LHCN-M2 (cell line): ENCODE measurements around the gene IZUMO4. TPM values are rescaled to one million over a fixed set of nuclear protein-coding genes. Genes with fewer than 3 reads are reported as not detected.

Source experiments
- DNase-seq: peaks from one replicate; pipeline ENCODE4 v3.0.0-alpha.2; 2012; ENCODE audit warnings: low read depth
- total RNA-seq: library from RNA; depleted of rRNA; stranded (reverse); fragments of >200 nt; gene quantifications from 2 replicates; pipeline ENCODE4 v1.2.3, GENCODE V29; 2014; rRNA removed

IZUMO4 gene
- total RNA-seq, 1 experiment from 2014 or later, result 1.2 TPM

- DNase-seq, result no peak
Observed at GRCh38 chr19:2142173-2142829, 45.6 kb downstream of the IZUMO4 start.

GRCh38 chr19:2144190-2144589 lies 47.5 kb downstream of the IZUMO4 start:
- no peak for DNase-seq

GRCh38 chr19:2145831-2146241 lies 49.1 kb downstream of the IZUMO4 start:
- no peak for DNase-seq

GRCh38 chr19:2148482-2149135 lies 51.9 kb downstream of the IZUMO4 start:
- DNase-seq, result no peak

Other genes starting within 250 kb of the IZUMO4 start
- gene REXO1, start 248.4 kb upstream of the IZUMO4 start, total RNA-seq, result 8.7 and 9.0 TPM in 2 replicates
- gene KLF16, start 233.3 kb upstream of the IZUMO4 start, total RNA-seq, result 9.4 and 13.6 TPM in 2 replicates
- 118 and 132 TPM in 2 replicates for gene ABHD17A, start 211.4 kb upstream of the IZUMO4 start, total RNA-seq
- 6.0 and 7.6 TPM in 2 replicates for gene ADAT3, start 191.5 kb upstream of the IZUMO4 start, total RNA-seq
- 105 and 147 TPM in 2 replicates for gene SCAMP4, start 191.5 kb upstream of the IZUMO4 start, total RNA-seq
- gene CSNK1G2, start 155.7 kb upstream of the IZUMO4 start, total RNA-seq, result 96.0 and 103 TPM in 2 replicates
- gene BTBD2, start 81.2 kb upstream of the IZUMO4 start, total RNA-seq, result 69.4 and 76.1 TPM in 2 replicates
- 44.0 and 49.5 TPM in 2 replicates for gene MKNK2, start 45.7 kb upstream of the IZUMO4 start, total RNA-seq
- gene MOB3A, start 589 bp upstream of the IZUMO4 start, total RNA-seq, result 26.5 and 33.9 TPM in 2 replicates
- gene AP3D1, start 54.7 kb downstream of the IZUMO4 start, total RNA-seq, result 112 and 125 TPM in 2 replicates
- gene DOT1L, start 67.0 kb downstream of the IZUMO4 start, total RNA-seq, result 7.4 and 7.5 TPM in 2 replicates
- gene PLEKHJ1, start 139.4 kb downstream of the IZUMO4 start, total RNA-seq, result 92.4 and 100 TPM in 2 replicates
- gene SF3A2, start 139.9 kb downstream of the IZUMO4 start, total RNA-seq, result 31.7 and 41.6 TPM in 2 replicates
- gene AMH, start 152.4 kb downstream of the IZUMO4 start, total RNA-seq, result 13.8 and 14.1 TPM in 2 replicates
- 219 TPM in 2 replicates for gene JSRP1, start 159.5 kb downstream of the IZUMO4 start, total RNA-seq
- gene PEAK3, start 185.3 kb downstream of the IZUMO4 start, total RNA-seq, result 0.19 and 0.63 TPM in 2 replicates
- gene LINGO3, start 211.2 kb downstream of the IZUMO4 start, total RNA-seq, result not detected in 2 replicates
- gene LSM7, start 231.7 kb downstream of the IZUMO4 start, total RNA-seq, result 195 and 198 TPM in 2 replicates
- 25.3 and 26.1 TPM in 2 replicates for gene SPPL2B, start 231.8 kb downstream of the IZUMO4 start, total RNA-seq